Measurements from ENCODE around the gene TP53TG3D.
"Not testable (repeated sequence)": the region's sequence is repeated elsewhere in the genome, so short reads cannot be mapped to it uniquely, and the experiment has no call there.

TP53TG3D gene

GRCh38 chr16:32252986-32253385 lies at the start of gene TP53TG3D:
Gene TP53TG3D, plus strand, starts transcription at chr16:32253286. Its CDS starts 68 bp downstream, at chr16:32253354.
- DNase-seq (ENCODE audit: low read depth in 2 of 2), result not testable (repeated sequence)

- not testable (repeated sequence) for DNase-seq (ENCODE audit: low read depth in 2 of 2)
These were observed 421 bp downstream of the TP53TG3D start for GRCh38 chr16:32253507-32253906.

GRCh38 chr16:32261526-32261925 lies 8.4 kb downstream of the TP53TG3D start:
- not testable (repeated sequence) for DNase-seq (ENCODE audit: low read depth in 2 of 2)

GRCh38 chr16:32263552-32263951 lies 10.5 kb downstream of the TP53TG3D start:
- DNase-seq (ENCODE audit: low read depth in 2 of 2), result not testable (repeated sequence)

GRCh38 chr16:32281910-32282309 lies 28.8 kb downstream of the TP53TG3D start:
- DNase-seq (ENCODE audit: low read depth in 2 of 2), result not testable (repeated sequence)

GRCh38 chr16:32283024-32283423 lies 29.9 kb downstream of the TP53TG3D start:
- DNase-seq (ENCODE audit: low read depth in 2 of 2), result not testable (repeated sequence)

- not testable (repeated sequence) for DNase-seq (ENCODE audit: low read depth in 2 of 2)
These were observed 30.9 kb downstream of the TP53TG3D start for GRCh38 chr16:32283917-32284495.

GRCh38 chr16:32284800-32285796 lies 32.0 kb downstream of the TP53TG3D start:
- not testable (repeated sequence) for DNase-seq (ENCODE audit: low read depth in 2 of 2)

GRCh38 chr16:32286193-32286592 lies 33.1 kb downstream of the TP53TG3D start:
- not testable (repeated sequence) for DNase-seq (ENCODE audit: low read depth in 2 of 2)

- DNase-seq (ENCODE audit: low read depth in 2 of 2), result not testable (repeated sequence)
These were observed 34.7 kb downstream of the TP53TG3D start for GRCh38 chr16:32287743-32288142.

GRCh38 chr16:32289197-32289596 lies 36.1 kb downstream of the TP53TG3D start:
- DNase-seq (ENCODE audit: low read depth in 2 of 2), result not testable (repeated sequence)

GRCh38 chr16:32302776-32303175 lies 49.7 kb downstream of the TP53TG3D start:
- DNase-seq (ENCODE audit: low read depth in 2 of 2), result not testable (repeated sequence)

Measured in fibroblast of skin of left quadriceps (primary cell).